Forelimb muscle (tissue), 1 donor: ENCODE data around the gene TTLL10. TPM values are rescaled to one million over a fixed set of nuclear protein-coding genes. Genes with fewer than 3 reads are reported as not detected.

Experiments used
- DNase-seq: peaks from one replicate; pipeline ENCODE4 v3.0.0-alpha.2; 2013; ENCODE audit warnings: low read depth
- polyA plus RNA-seq: library from polyadenylated mRNA; unstranded; fragments of 120-200 nt; gene quantifications from one replicate; pipeline ENCODE4 v1.2.1, GENCODE V29; 2013; ENCODE audit not compliant: insufficient read length

Gene TTLL10
- polyA plus RNA-seq, 1 donor: 0.35 TPM

- DNase-seq: no peak
Observed at GRCh38 chr1:1205769-1206375, 32.2 kb downstream of the TTLL10 start.

- DNase-seq: no peak
Observed at GRCh38 chr1:1206376-1206965, 32.8 kb downstream of the TTLL10 start, which contains the start of gene TNFRSF18. TNFRSF18 (minus strand) TSS chr1:1206592; CDS start chr1:1206571, 21 bp downstream.

- DNase-seq: no peak
Observed at GRCh38 chr1:1206966-1207531, 33.4 kb downstream of the TTLL10 start.

GRCh38 chr1:1207571-1207892, 33.9 kb downstream of the TTLL10 start:
- no peak for DNase-seq

- DNase-seq: no peak
Observed at GRCh38 chr1:1208713-1209433, 35.2 kb downstream of the TTLL10 start.

GRCh38 chr1:1210726-1211540, 37.3 kb downstream of the TTLL10 start:
- no peak for DNase-seq

- no peak for DNase-seq
Observed at GRCh38 chr1:1211541-1212441, 38.1 kb downstream of the TTLL10 start.

GRCh38 chr1:1212780-1213344, 39.2 kb downstream of the TTLL10 start:
- DNase-seq: no peak

GRCh38 chr1:1213345-1214265, 39.9 kb downstream of the TTLL10 start, which contains the start of gene TNFRSF4:
TNFRSF4 (minus strand) TSS chr1:1214153; CDS start chr1:1214127, 26 bp downstream.
- DNase-seq: no peak

- DNase-seq: no peak
Observed at GRCh38 chr1:1215080-1215676, 41.5 kb downstream of the TTLL10 start.

- DNase-seq: no peak
Observed at GRCh38 chr1:1215881-1216605, 42.4 kb downstream of the TTLL10 start.

- no peak for DNase-seq
Observed at GRCh38 chr1:1216770-1217620, 43.3 kb downstream of the TTLL10 start.

- DNase-seq: no peak
Observed at GRCh38 chr1:1217621-1218523, 44.2 kb downstream of the TTLL10 start.

- no peak for DNase-seq
Observed at GRCh38 chr1:1218524-1219200, 45.0 kb downstream of the TTLL10 start.

GRCh38 chr1:1219341-1219740, 45.7 kb downstream of the TTLL10 start:
- no peak for DNase-seq

GRCh38 chr1:1220197-1220596, 46.5 kb downstream of the TTLL10 start:
- DNase-seq: no peak
